ENCODE measurements around the gene PTGES3. TPM values are rescaled to one million over a fixed set of nuclear protein-coding genes. Genes with fewer than 3 reads are reported as not detected.

PTGES3 gene
- total RNA-seq, 1 experiment from 2014 or later = 435 TPM

DNA sequence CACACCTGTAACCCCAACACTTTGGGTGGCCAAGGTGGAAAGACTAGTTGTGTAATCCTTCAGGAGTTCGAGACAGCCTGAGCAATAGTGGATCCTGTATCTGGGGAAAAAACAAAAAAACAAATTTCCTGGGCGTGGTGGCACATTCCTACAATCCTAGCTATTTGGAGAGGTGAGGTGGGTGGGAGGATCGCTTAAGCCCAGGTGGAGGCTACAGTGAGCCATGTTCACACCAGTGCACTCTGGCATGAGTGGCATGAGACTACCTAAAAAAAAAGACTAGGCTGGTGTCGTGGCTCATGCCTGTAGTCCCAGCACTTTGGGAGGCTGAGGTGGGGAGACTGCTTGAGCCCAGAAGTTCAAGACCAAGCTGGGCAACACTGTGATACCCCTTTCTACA lies 17.2 kb downstream of the PTGES3 start:
- no peak overlapping the region for H2BK12ac ChIP-seq (ENCODE audit: insufficient read length, low read depth, low read length)
- no CpG with 5 or more reads among the region's 4 CpGs for WGBS (ENCODE audit: extremely low coverage, insufficient read length, low lambda C conversion rate)
- H3K4me2 ChIP-seq (ENCODE audit: insufficient read depth, insufficient read length, low read length) = no peak overlapping the region
- no peak overlapping the region for H3K9ac ChIP-seq (ENCODE audit: extremely low read depth, insufficient read length, low read length)
- no peak overlapping the region for H2BK20ac ChIP-seq (ENCODE audit: low read depth, low read length, poor library complexity, severe bottlenecking)
- H3K56ac ChIP-seq (ENCODE audit: insufficient read length, low read depth, low read length) = no peak overlapping the region
- H3K27me3 ChIP-seq (ENCODE audit: insufficient read depth, low read length) = no peaks in the 10 kb centered on the region
- H3K4me1 Mint-ChIP-seq = peaks cover 0 to 3% of the 10 kb centered on the region in 2 experiments; a peak in 1 of 4 replicates
- no peaks in the 10 kb centered on the region for H3K9me3 ChIP-seq (ENCODE audit: control insufficient read depth, low read depth, low read length)
- H2AK5ac ChIP-seq (ENCODE audit: insufficient read length, low read length) = no peak overlapping the region
- no peaks in the 10 kb centered on the region for H3K4me1 ChIP-seq (ENCODE audit: insufficient read depth, low read length)
- no peak overlapping the region for H2AFZ ChIP-seq (ENCODE audit: low read length)
- no peak overlapping the region for H2BK120ac ChIP-seq (ENCODE audit: low read depth, low read length, poor library complexity, severe bottlenecking)
- H3K23ac ChIP-seq (ENCODE audit: insufficient read length, low read depth, low read length) = no peak overlapping the region
- peaks cover 44 to 81% (median 68%) of the 10 kb centered on the region in 3 experiments; a peak in 6 of 7 replicates for H3K36me3 Mint-ChIP-seq (ENCODE audit: insufficient read depth in 1 of 3, low read depth in 3 of 3)
- H3K4ac ChIP-seq (ENCODE audit: low read depth, low read length) = no peak overlapping the region
- H3K4me3 Mint-ChIP-seq = no peak overlapping the region
- H3K14ac ChIP-seq (ENCODE audit: insufficient read depth, low read length) = no peak overlapping the region
- H2BK5ac ChIP-seq (ENCODE audit: insufficient read length, low read length) = no peak overlapping the region
- H3K27ac Mint-ChIP-seq = peak overlapping the region in 1 of 3 experiments; percentile 82; a peak in 1 of 7 replicates
- no peaks in the 10 kb centered on the region for H3K27me3 Mint-ChIP-seq (ENCODE audit: low read depth)
- TF ChIP-seq, protein P1, sequence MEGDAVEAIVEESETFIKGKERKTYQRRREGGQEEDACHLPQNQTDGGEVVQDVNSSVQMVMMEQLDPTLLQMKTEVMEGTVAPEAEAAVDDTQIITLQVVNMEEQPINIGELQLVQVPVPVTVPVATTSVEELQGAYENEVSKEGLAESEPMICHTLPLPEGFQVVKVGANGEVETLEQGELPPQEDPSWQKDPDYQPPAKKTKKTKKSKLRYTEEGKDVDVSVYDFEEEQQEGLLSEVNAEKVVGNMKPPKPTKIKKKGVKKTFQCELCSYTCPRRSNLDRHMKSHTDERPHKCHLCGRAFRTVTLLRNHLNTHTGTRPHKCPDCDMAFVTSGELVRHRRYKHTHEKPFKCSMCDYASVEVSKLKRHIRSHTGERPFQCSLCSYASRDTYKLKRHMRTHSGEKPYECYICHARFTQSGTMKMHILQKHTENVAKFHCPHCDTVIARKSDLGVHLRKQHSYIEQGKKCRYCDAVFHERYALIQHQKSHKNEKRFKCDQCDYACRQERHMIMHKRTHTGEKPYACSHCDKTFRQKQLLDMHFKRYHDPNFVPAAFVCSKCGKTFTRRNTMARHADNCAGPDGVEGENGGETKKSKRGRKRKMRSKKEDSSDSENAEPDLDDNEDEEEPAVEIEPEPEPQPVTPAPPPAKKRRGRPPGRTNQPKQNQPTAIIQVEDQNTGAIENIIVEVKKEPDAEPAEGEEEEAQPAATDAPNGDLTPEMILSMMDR (conservative IDR thresholded peaks at IDR 0.05) = no peak
- H4K91ac ChIP-seq (ENCODE audit: insufficient read length, low read depth, low read length) = no peak overlapping the region
- DNase-seq = no peak
- no peak overlapping the region for H4K5ac ChIP-seq (ENCODE audit: insufficient read length, low read depth, low read length)
- peaks cover 7% of the 10 kb centered on the region for H3K79me1 ChIP-seq (ENCODE audit: insufficient read depth, low read depth, low read length, poor library complexity, severe bottlenecking)
- H2BK15ac ChIP-seq (ENCODE audit: low read depth, low read length) = no peak overlapping the region
- no peaks in the 10 kb centered on the region for H3K9me3 Mint-ChIP-seq
- H3T11ph ChIP-seq (ENCODE audit: low read length) = no peak overlapping the region
- H4K8ac ChIP-seq (replicated peaks; ENCODE audit: insufficient read length, low read depth, low read length) = no peak overlapping the region
- H3K27ac ChIP-seq (ENCODE audit: insufficient read length, low read depth, low read length) = no peak overlapping the region
- H3K18ac ChIP-seq (ENCODE audit: insufficient read length, low read depth, low read length) = no peak overlapping the region
- no peaks in the 10 kb centered on the region for H3K23me2 ChIP-seq (ENCODE audit: insufficient read length, low read depth, low read length, poor library complexity, severe bottlenecking)
- peaks cover 6% of the 10 kb centered on the region; the same call in 1 of the 2 replicates for H3K79me2 ChIP-seq (ENCODE audit: insufficient read depth, low read length)
- no peaks in the 10 kb centered on the region for H4K20me1 ChIP-seq (ENCODE audit: control insufficient read depth, insufficient read depth, insufficient read length)

Data from H9 (cell line).